Measurements from ENCODE around the gene CEACAM19.
"Not testable (repeated sequence)": the region's sequence is repeated elsewhere in the genome, so short reads cannot be mapped to it uniquely, and the experiment has no call there.

The CEACAM19 gene

GRCh38 chr19:44675521-44675920 lies 4.2 kb downstream of the CEACAM19 start:
- DNase-seq (ENCODE audit: low read depth): no peak

- no peak for DNase-seq (ENCODE audit: low read depth)
These were observed 5.9 kb downstream of the CEACAM19 start for GRCh38 chr19:44677019-44677811.

DNA sequence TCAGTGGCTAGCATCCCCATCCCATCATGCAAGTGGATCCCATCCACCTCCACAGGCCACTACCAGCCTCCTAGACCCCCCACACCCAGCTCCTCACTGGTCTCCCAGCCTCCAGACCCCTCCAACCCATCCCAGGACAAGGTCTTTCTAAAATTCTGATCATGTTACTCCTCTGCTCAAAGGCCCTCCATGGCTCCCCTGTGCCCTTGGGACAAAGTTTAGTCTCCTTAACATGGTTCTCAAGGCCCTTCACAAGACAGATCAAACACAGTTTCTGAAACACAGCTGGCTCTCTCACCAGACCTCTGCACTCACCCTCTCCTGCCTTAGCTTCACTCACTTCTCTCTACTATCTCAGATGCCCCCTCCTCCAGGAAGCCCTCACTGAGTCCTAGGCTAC lies 9.3 kb downstream of the CEACAM19 start:
- no peak for DNase-seq (ENCODE audit: low read depth)

DNA sequence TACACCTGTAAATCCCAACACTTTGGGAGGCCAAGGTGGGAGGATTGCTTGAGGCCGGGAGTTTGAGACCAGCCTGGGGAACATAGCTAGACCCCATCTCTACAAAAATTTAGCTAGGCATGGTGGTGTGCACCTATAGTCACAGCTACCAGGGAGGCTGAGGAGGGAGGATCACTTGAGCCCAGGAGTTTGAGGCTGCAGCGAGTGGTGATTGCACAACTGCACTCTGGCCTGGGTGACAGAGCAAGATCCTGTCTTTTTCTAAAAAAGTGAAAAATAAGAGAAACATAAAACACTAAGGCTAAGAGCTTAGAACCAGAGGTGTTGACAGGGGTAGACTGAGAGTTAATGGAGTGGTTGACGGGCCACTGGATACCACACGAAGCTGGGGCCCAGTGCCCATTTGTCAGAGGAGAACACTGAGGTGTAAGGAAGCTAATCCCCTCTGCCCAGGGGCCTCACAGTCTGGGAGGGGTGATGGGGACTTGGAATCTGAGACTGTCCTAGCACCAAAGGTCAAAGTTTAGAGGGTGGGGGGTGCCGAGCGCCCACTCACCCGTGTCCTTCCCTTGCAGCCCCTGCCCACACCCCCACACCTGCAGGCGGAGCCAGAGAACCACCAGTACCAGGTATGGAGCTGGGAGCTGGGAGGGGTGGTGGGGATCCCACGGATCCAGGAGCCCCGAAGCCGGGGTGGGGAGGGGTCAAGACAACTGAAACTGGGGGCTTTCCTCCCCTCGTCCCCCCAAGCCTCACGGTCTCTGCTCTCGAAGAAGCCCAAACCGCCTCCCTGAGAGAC lies 10.9 kb downstream of the CEACAM19 start:
- DNase-seq (ENCODE audit: low read depth): no peak

DNA sequence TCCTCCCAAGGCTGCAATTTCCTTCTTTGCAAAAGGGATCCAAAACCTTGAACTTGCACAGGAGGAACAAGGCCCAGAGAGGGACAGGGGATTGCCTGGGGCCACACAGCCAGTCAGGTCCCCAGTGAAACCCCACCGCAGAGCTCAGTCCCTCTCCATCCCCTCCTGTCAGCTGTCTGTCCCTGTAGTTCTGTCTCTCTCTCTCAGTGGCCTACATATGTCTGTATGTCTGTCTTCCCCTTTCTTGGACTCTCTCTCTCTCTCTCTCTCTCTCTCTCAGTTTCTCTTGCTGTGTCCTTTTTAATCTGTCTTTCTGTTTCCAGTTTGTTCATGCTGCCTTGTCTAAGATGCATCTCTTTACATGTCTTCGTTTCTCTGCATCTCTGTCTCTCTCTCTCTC lies 11.5 kb downstream of the CEACAM19 start:
- no peak for DNase-seq (ENCODE audit: low read depth)

DNA sequence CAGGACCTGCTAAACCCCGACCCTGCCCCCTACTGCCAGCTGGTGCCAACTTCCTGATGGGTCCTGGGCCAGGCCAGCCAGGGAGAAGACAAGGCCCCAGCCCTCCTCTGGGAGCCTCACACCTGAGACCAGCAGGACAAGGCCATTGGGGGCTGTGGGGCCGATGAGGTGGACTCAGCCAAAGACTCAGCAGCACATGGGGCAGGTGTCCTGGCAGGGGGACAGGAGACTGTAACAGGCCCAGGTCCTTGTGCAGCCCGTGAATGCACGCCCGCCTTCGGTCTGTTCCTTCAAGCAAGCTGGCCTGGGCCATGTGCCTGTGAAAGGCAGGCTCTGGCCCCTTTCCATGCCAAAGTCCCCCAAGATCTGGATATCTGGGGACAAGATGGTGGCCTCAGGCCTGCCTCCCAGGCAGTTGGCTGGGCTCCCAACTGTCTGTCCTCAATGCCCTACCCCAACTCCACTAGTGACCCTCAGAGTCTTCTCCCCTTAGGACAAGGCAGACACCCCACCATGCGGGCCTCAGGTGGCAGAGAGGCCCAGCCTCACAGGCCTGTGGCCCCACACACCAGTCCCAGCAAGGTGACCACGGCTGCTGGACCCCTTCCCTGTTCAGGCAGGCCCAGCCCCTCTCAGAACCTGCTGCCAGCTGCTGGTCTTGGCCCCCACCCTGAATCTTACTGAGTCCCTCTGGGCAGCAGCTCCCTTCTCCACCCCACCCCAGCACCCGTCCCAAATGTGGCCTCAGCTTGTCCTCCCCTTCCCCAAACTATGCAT lies 12.3 kb downstream of the CEACAM19 start:
- DNase-seq (ENCODE audit: low read depth): no peak

- DNase-seq (ENCODE audit: low read depth): not testable (repeated sequence)
These were observed 13.1 kb downstream of the CEACAM19 start for GRCh38 chr19:44684396-44684795.

GRCh38 chr19:44684892-44685863 lies 13.9 kb downstream of the CEACAM19 start:
- DNase-seq (ENCODE audit: low read depth): peak; percentile 27

- no peak for DNase-seq (ENCODE audit: low read depth)
These were observed 14.6 kb downstream of the CEACAM19 start for GRCh38 chr19:44685877-44686276.

- no peak for DNase-seq (ENCODE audit: low read depth)
These were observed 15.6 kb downstream of the CEACAM19 start for GRCh38 chr19:44686896-44687295.

DNA sequence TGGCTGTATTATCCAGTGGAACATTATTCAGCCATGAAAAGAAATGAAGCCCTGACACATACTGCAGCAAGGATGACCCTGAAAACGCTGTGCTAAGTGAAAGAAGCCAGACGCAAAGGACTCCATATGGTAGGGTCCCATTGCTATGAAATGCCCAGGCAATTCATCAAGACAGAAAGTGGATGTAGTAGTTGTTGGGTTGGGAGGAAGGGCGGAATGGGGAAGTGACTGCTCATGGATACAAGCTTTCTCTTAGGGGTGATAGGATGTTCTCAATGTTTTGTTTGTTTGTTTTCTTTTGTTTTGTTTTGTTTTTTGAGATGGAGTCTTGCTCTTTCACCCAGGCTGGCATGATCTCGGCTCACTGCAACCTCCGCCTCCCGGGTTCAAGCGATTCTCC lies 16.6 kb downstream of the CEACAM19 start:
- DNase-seq (ENCODE audit: low read depth): no peak

DNA sequence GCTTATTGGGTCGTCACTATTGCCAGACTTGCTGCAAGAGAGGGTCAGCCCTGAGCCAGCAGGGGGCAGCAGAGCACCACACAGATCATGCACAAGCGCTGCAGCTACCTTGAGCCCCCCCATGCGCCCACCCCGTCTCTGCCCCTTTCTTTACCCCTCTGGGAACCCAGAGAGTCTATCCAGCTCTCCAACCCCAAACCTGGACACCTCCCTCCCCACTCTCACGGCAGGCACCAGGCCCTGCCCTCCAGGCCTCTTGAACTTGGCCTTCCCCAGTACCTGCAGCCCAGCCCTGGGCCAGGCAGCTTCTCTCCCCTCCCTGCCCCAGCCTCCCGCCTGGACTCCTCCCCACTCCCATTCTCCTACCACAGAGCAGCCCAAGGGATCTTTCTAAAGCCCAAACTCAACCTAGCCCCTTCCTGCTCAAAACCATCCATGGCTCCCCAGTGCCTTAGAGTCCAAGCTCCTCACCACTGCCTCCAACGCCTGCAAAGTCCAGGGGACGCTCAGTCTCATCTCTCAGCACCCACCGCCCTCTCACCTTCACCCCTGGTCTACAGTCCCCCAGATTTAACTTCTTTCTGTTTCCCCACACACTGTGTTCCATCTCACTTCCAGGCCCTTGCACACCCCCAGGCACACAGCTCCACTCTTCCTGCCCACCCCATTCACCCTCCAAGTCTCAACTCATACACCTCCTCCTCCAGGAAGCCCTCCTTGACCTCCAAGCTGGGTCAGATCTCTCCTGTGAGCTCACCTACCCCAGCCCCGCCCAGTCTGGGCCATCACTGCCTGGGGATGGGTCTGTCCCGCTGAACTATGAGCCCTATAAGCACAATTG lies 18.2 kb downstream of the CEACAM19 start:
- DNase-seq (ENCODE audit: low read depth): peak; percentile 55

DNA sequence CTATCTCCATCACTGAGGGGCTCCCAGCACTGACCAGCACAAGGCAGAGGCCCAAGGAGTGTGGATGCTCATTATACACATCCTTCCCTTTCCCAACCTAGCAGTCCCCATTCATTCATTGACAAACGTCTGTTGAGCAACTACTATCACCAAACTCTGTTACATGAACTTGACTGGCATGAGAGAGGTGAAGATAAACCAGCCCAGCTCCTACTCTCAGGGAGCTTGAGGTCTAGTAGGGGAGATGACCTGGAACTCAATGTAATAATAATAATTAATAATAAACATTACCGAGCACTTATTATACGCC lies 18.8 kb downstream of the CEACAM19 start:
- DNase-seq (ENCODE audit: low read depth): no peak

GRCh38 chr19:44692379-44692721 lies 21.1 kb downstream of the CEACAM19 start:
- DNase-seq (ENCODE audit: low read depth): no peak

- DNase-seq (ENCODE audit: low read depth): no peak
These were observed 22.9 kb downstream of the CEACAM19 start for GRCh38 chr19:44694184-44694579.

- no peak for DNase-seq (ENCODE audit: low read depth)
These were observed 25.8 kb downstream of the CEACAM19 start for GRCh38 chr19:44696939-44697669.

DNA sequence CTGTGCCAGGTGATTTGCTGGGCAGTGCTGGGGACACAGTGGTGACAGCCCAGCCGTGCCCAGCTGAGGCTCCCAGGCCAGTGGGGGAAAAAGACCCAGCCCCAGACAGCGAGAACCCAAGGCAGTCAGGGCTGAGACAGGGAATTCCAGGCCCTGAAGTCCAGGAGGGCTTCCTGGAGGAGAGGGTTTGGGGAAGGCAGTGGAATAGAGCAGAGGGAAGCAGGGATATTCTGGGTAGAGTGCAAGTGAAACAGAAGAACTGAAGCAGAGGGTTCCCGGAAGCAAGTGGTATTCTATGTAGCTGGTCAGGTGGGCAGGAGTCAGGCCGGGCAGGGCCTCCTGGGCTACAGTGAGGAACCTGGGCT lies 26.4 kb downstream of the CEACAM19 start:
- DNase-seq (ENCODE audit: low read depth): no peak

DNA sequence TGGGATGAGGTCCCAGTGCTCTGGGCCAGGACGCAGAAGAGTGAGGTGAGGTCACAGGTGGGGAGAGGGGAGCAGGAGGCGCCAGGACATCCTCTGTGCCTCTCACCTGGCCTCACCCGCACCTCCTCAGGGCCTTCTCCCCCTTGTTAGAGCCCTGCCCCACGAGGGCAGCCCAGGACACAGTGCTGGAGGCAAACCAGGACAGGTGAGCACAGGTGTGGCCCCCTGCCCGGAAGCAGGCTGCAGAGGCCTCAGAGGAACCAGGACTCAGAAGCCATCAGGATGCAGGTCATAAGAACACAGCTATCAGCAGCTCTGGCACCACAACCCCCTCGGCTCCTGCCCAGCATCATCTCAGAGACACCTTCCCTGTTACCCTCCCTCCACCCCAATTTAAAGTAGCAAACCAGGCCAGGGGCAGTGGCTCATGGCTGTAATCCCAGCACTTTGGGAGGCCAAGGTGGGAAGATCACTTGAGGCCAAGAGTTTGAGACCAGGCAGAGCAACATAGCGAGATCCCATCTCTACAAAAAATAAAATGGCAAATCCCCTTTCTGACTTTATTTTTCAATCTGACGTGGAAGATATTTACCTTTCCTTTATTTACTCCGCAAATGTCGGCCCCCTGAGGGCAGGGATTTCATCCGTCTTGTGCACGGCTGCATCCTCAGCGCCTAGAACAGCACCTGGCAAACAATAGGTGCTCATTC lies 27.4 kb downstream of the CEACAM19 start, which contains the start of gene CEACAM16:
Gene CEACAM16, plus strand, starts transcription at position 660 of the 710 bp plus-strand sequence. CDS start 2,306 bp downstream, outside the sequence.
- DNase-seq (ENCODE audit: low read depth): no peak

DNA sequence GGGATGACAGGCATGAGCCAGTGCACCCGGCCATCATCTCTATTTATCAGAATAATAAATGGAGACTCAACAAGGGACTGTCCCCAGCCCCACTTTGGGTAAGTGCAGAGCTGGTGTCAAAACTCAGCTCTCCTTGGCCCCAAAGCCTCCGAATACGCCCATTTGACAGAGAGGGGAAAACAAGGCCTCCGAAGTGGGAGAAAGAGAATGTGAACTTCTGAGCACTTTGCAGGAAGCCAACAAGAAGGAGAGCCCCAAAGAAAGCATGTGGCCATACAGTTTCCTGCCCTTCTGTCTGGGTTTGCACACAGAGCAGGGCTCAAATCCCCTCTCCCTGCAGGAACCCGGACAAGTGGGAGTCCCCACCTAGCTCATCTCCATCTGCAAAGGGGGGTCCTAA lies 29.3 kb downstream of the CEACAM19 start:
- DNase-seq (ENCODE audit: low read depth): no peak
